ENCODE results near the gene TEP1. TPM values are rescaled to one million over a fixed set of nuclear protein-coding genes. Genes with fewer than 3 reads are reported as not detected.

The TEP1 gene
- total and polyA plus RNA-seq, 2 of the 8 experiments (the other 6 are each of a cell fraction or from before 2014, with no cell fraction given), result 6.9 to 10.7 TPM

- WGBS, 2 experiments (ENCODE audit: extremely low coverage in 1 of 2, insufficient coverage in 1 of 2, insufficient read length in 1 of 2, insufficient replicate concordance in 2 of 2, low coverage in 1 of 2, low lambda C conversion rate in 2 of 2, missing lambda C conversion rate in 1 of 2), result 88% methylated on average over 2 of the region's 2 CpGs; no CpG with 5 or more reads in 1 of the 2 experiments
- H2AK5ac ChIP-seq (ENCODE audit: low read depth, low read length), result no peak overlapping the region
- TF ChIP-seq POLR2AphosphoS5 (IDR thresholded peaks at IDR 0.05; ENCODE audit: low read depth, low read length) (peak; percentile 38; the same call in 1 of the 2 replicates), RAD21 (IDR thresholded peaks at IDR 0.05 in 1 of 2, conservative IDR thresholded peaks at IDR 0.05 in 1 of 2; ENCODE audit: low read depth in 2 of 2, low read length in 2 of 2) (no peak), POLR2A (IDR thresholded peaks at IDR 0.05; ENCODE audit: control extremely low read depth in 1 of 2, low read depth in 2 of 2, low read length in 2 of 2) (peak; percentile 20 to 34), SIX5 (IDR thresholded peaks at IDR 0.05; ENCODE audit: low read depth, low read length) (no peak)
- no peak overlapping the region for H3K9ac ChIP-seq (replicated peaks in 1 of 4; ENCODE audit: extremely low read depth in 1 of 4, low read depth in 3 of 4, low read length in 3 of 4)
- H3K79me2 ChIP-seq (ENCODE audit: control insufficient read depth in 1 of 2, insufficient read depth in 2 of 2, low read length in 2 of 2), result peaks cover 23 to 92% of the 10 kb centered on the region in 2 experiments
- H2BK15ac ChIP-seq (ENCODE audit: low read length), result no peak overlapping the region
- H3K4me3 ChIP-seq (ENCODE audit: extremely low read depth in 1 of 4, insufficient read depth in 2 of 4, low read depth in 3 of 4, low read length in 4 of 4), result no peak overlapping the region
- peaks cover 5 to 8% of the 10 kb centered on the region in 2 experiments for H4K20me1 ChIP-seq (replicated peaks in 1 of 2; ENCODE audit: control insufficient read depth in 1 of 2, insufficient read depth in 2 of 2, low read length in 2 of 2)
- FAIRE-seq, result no peak
- no peaks in the 10 kb centered on the region for H3K79me1 ChIP-seq (ENCODE audit: low read depth, low read length)
- no peaks in the 10 kb centered on the region for H3K27me3 ChIP-seq (replicated peaks in 1 of 4; ENCODE audit: control insufficient read depth in 3 of 4, extremely low read depth in 1 of 4, insufficient read depth in 3 of 4, low read length in 3 of 4)
- H2AFZ ChIP-seq (ENCODE audit: low read length), result no peak overlapping the region
- 0 out of 2 replicates have a peak, but pooled peaks cover 2% of the 10 kb centered on the region for H3K23me2 ChIP-seq (ENCODE audit: low read depth, low read length)
- H3K4me1 ChIP-seq (replicated peaks in 1 of 4; ENCODE audit: control insufficient read depth in 3 of 4, insufficient read depth in 4 of 4, low read length in 3 of 4), result peaks cover 0 to 3% (median 0%) of the 10 kb centered on the region in 4 experiments; a peak in 3 of 7 replicates
- H2BK5ac ChIP-seq (ENCODE audit: low read depth, low read length), result no peak overlapping the region
- no peak overlapping the region for H3K4ac ChIP-seq (replicated peaks; ENCODE audit: insufficient read length, low read depth, low read length)
- no peak overlapping the region for H3K56ac ChIP-seq (replicated peaks; ENCODE audit: insufficient read length, low read depth, low read length)
- no peak overlapping the region for H2BK120ac ChIP-seq (replicated peaks; ENCODE audit: low read depth, low read length)
- H4K91ac ChIP-seq (replicated peaks; ENCODE audit: insufficient read length, low read length), result no peak overlapping the region
- H3K9me3 ChIP-seq (ENCODE audit: insufficient read depth in 2 of 2, low read depth in 1 of 2, low read length in 1 of 2), result no peaks in the 10 kb centered on the region
- ChIA-PET CTCF (ENCODE audit: partially characterized antibody) (interaction anchor here (1.2 to 2.5 kb wide), 4 partner anchors 21 to 282 kb away, joined by 4 to 13 read pairs (median 6); no protein-coding TSS in a partner anchor), POLR2A (ENCODE audit: partially characterized antibody) (interaction anchor here (0.9 to 10.1 kb wide), 9 partner anchors 8 to 271 kb away, joined by 3 to 215 read pairs (median 7); partner anchors contain the start of genes APEX1, OSGEP, PARP2 and TTC5)
- H3K23ac ChIP-seq (ENCODE audit: insufficient read length), result no peak overlapping the region
- H3K36me3 ChIP-seq (ENCODE audit: control insufficient read depth in 2 of 4, insufficient read depth in 4 of 4, low read length in 3 of 4), result peaks cover 12 to 44% (median 35%) of the 10 kb centered on the region in 4 experiments
- no peak for DNase-seq (ENCODE audit: low read depth in 1 of 2, low spot score in 2 of 2)
- H3K14ac ChIP-seq (ENCODE audit: insufficient read length), result no peak overlapping the region
- no peak overlapping the region for H2BK12ac ChIP-seq (ENCODE audit: low read depth, low read length)
- no peak overlapping the region for H3K27ac ChIP-seq (ENCODE audit: low read depth, low read length)
- H4K5ac ChIP-seq (ENCODE audit: insufficient read length, low read depth, low read length), result no peak overlapping the region
- H3K4me2 ChIP-seq (ENCODE audit: insufficient read depth in 1 of 2, low read depth in 2 of 2, low read length in 2 of 2), result peak overlapping the region in 1 of 2 experiments; percentile 30; a peak in 1 of 4 replicates
- no peak overlapping the region for H2BK20ac ChIP-seq (ENCODE audit: low read length)
- H3K18ac ChIP-seq (ENCODE audit: extremely low read depth, low read length), result no peak overlapping the region
- no peak overlapping the region for H4K8ac ChIP-seq (ENCODE audit: extremely low read depth, insufficient read depth, low read length)
Observed at GRCh38 chr14:20328705-20329104, 84.6 kb downstream of the TEP1 start.
